Measurements from ENCODE around the gene ITGA2B. TPM values are rescaled to one million over a fixed set of nuclear protein-coding genes. Genes with fewer than 3 reads are reported as not detected.

ITGA2B gene
- total and polyA plus RNA-seq, 2 experiments from 2014 or later = 13.3 to 13.9 TPM

- Mint-ChIP-seq H3K27me3 (ENCODE audit: insufficient read depth, low read depth, poor library complexity) (peaks cover 44% of the 10 kb centered on the region), H3K9me3 (no peaks in the 10 kb centered on the region), H3K4me3 (peak overlapping the region; percentile 78), H3K36me3 (ENCODE audit: low read depth) (no peaks in the 10 kb centered on the region; the same call in 2 of the 3 replicates), H3K4me1 (peaks cover 18% of the 10 kb centered on the region), H3K27ac (no peak overlapping the region)
- H3K4me1 ChIP-seq (ENCODE audit: insufficient read depth) = peaks cover 7% of the 10 kb centered on the region
- 0 out of 2 replicates have a peak, but pooled peaks cover 6% of the 10 kb centered on the region for H3F3A ChIP-seq (replicated peaks; ENCODE audit: low read depth)
- TF ChIP-seq CTCF (conservative IDR thresholded peaks at IDR 0.05; ENCODE audit: low read depth in 2 of 2) (no peak), ZNF462 (CRISPR knock-in tag; IDR thresholded peaks at IDR 0.05) (no peak), EZH2 (IDR thresholded peaks at IDR 0.05; ENCODE audit: low read depth, unreplicated experiment) (no peak), STAT1 (IDR thresholded peaks at IDR 0.05; ENCODE audit: unreplicated experiment) (no peak), EZH2phosphoT487 (IDR thresholded peaks at IDR 0.05; ENCODE audit: unreplicated experiment) (no peak), CREB1 (CRISPR knock-in tag; IDR thresholded peaks at IDR 0.05; ENCODE audit: low read depth) (no peak), ZNF331 (CRISPR knock-in tag; IDR thresholded peaks at IDR 0.05; ENCODE audit: low read depth) (no peak), NANOG (IDR thresholded peaks at IDR 0.05; ENCODE audit: borderline replicate concordance) (no peak)
- TF ChIP-seq, protein P1, sequence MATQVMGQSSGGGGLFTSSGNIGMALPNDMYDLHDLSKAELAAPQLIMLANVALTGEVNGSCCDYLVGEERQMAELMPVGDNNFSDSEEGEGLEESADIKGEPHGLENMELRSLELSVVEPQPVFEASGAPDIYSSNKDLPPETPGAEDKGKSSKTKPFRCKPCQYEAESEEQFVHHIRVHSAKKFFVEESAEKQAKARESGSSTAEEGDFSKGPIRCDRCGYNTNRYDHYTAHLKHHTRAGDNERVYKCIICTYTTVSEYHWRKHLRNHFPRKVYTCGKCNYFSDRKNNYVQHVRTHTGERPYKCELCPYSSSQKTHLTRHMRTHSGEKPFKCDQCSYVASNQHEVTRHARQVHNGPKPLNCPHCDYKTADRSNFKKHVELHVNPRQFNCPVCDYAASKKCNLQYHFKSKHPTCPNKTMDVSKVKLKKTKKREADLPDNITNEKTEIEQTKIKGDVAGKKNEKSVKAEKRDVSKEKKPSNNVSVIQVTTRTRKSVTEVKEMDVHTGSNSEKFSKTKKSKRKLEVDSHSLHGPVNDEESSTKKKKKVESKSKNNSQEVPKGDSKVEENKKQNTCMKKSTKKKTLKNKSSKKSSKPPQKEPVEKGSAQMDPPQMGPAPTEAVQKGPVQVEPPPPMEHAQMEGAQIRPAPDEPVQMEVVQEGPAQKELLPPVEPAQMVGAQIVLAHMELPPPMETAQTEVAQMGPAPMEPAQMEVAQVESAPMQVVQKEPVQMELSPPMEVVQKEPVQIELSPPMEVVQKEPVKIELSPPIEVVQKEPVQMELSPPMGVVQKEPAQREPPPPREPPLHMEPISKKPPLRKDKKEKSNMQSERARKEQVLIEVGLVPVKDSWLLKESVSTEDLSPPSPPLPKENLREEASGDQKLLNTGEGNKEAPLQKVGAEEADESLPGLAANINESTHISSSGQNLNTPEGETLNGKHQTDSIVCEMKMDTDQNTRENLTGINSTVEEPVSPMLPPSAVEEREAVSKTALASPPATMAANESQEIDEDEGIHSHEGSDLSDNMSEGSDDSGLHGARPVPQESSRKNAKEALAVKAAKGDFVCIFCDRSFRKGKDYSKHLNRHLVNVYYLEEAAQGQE (IDR thresholded peaks at IDR 0.05; ENCODE audit: unreplicated experiment) = no peak
- no peaks in the 10 kb centered on the region for H3K36me3 ChIP-seq (ENCODE audit: insufficient read depth)
- peaks cover 51% of the 10 kb centered on the region for H3K27me3 ChIP-seq (ENCODE audit: insufficient read depth)
- H3K4me3 ChIP-seq = peak overlapping the region; percentile 82
- H4K20me1 ChIP-seq (replicated peaks; ENCODE audit: insufficient read depth) = no peaks in the 10 kb centered on the region
- H3K79me2 ChIP-seq (replicated peaks; ENCODE audit: insufficient read depth) = no peaks in the 10 kb centered on the region
- no peak for DNase-seq (ENCODE audit: low spot score)
- ATAC-seq = no peak
- peak overlapping the region; percentile 98 for H3K4me2 ChIP-seq
- H3K27ac ChIP-seq (ENCODE audit: low read depth) = no peak overlapping the region
- H2AFZ ChIP-seq = peak overlapping the region; percentile 100
- 0 out of 2 replicates have a peak, but pooled peaks cover 8% of the 10 kb centered on the region for H3K9me2 ChIP-seq (ENCODE audit: insufficient read depth)
Measured at GRCh38 chr17:44386182-44386525, 3.3 kb downstream of the ITGA2B start.
